H1 (cell line): ENCODE results near the gene SRSF1. TPM values are rescaled to one million over a fixed set of nuclear protein-coding genes. Genes with fewer than 3 reads are reported as not detected.

Experiments
- CTCF ChIA-PET: fragments of 300-600 bp; sonication (Branson Sonifier 250); formaldehyde crosslinking; loops from one replicate; lab custom pipeline; 2021; ENCODE audit not compliant: partially characterized antibody; lab: Charles Lee
- POLR2A ChIA-PET: fragments of 300-600 bp; sonication (Branson Sonifier 250); formaldehyde crosslinking; loops from one replicate; lab custom pipeline; 2021; ENCODE audit warnings: inconsistent platforms; ENCODE audit not compliant: partially characterized antibody; lab: Charles Lee
- DNase-seq, 2 experiments: peaks; one replicate each; pipeline versions ENCODE4 v3.0.0 to v3.0.0-alpha.2; 2010 to 2022; ENCODE audit warnings: low spot score in 2 of 2, low read depth in 1 of 2, mixed read lengths in 1 of 2
- FAIRE-seq: peaks from 2 replicates; lab custom pipeline; 2011; peaks lifted over from hg19 to GRCh38; lab: Jason Lieb, UNC
- H2AFZ ChIP-seq: 2 replicates; pipeline ENCODE4 v1.8.1; 2012; ENCODE audit warnings: low read length, inconsistent platforms
- H2AK5ac ChIP-seq: 2 replicates; pipeline ENCODE4 v1.6.1; 2013; ENCODE audit warnings: low read depth, low read length
- H2BK120ac ChIP-seq: replicated peaks from 2 replicates; pipeline ENCODE3; 2013; ENCODE audit warnings: low read depth, low read length, inconsistent platforms
- H2BK12ac ChIP-seq: 2 replicates; pipeline ENCODE4 v1.6.1; 2013; ENCODE audit warnings: low read depth, low read length
- H2BK15ac ChIP-seq: 2 replicates; pipeline ENCODE4 v1.6.1; 2013; ENCODE audit warnings: low read length
- H2BK20ac ChIP-seq: 2 replicates; pipeline ENCODE4 v1.6.1; 2013; ENCODE audit warnings: low read length
- H2BK5ac ChIP-seq: 2 replicates; pipeline ENCODE4 v1.6.1; 2013; ENCODE audit warnings: low read depth, low read length
- H3K14ac ChIP-seq: 2 replicates; pipeline ENCODE4 v1.6.1; 2013; ENCODE audit warnings: inconsistent platforms; ENCODE audit not compliant: insufficient read length
- H3K18ac ChIP-seq: 2 replicates; pipeline ENCODE4 v1.6.1; 2013; ENCODE audit warnings: low read length; ENCODE audit errors: extremely low read depth
- H3K23ac ChIP-seq: 2 replicates; pipeline ENCODE4 v1.6.1; 2013; ENCODE audit warnings: inconsistent platforms; ENCODE audit not compliant: insufficient read length
- H3K23me2 ChIP-seq: 2 replicates; pipeline ENCODE4 v1.6.1; 2013; ENCODE audit warnings: low read depth, low read length
- H3K27ac ChIP-seq: 2 replicates; pipeline ENCODE4 v1.6.1; 2011; ENCODE audit warnings: low read depth, low read length, inconsistent platforms
- H3K27me3 ChIP-seq, 4 experiments: replicated peaks in 1 of 4; 1 replicate in 1 of 4; 2 replicates in 3 of 4; pipeline versions ENCODE4 v1.6.1 to v1.8.1; 2011 to 2013; ENCODE audit warnings: low read length in 3 of 4, mild to moderate bottlenecking in 3 of 4, inconsistent platforms in 2 of 4, mixed read lengths in 2 of 4, moderate library complexity in 1 of 4; ENCODE audit not compliant: control insufficient read depth in 3 of 4, insufficient read depth in 3 of 4; ENCODE audit errors: extremely low read depth in 1 of 4
- H3K36me3 ChIP-seq, 4 experiments: 2 replicates each; pipeline versions ENCODE4 v1.6.1 to v1.8.1; 2011 to 2013; ENCODE audit warnings: mild to moderate bottlenecking in 4 of 4, low read length in 3 of 4, moderate library complexity in 2 of 4, control low read depth in 1 of 4, inconsistent platforms in 1 of 4; ENCODE audit not compliant: insufficient read depth in 4 of 4, control insufficient read depth in 2 of 4
- H3K4ac ChIP-seq: replicated peaks from 2 replicates; pipeline ENCODE3; 2013; ENCODE audit warnings: low read length, low read depth, mixed read lengths, inconsistent platforms; ENCODE audit not compliant: insufficient read length
- H3K4me1 ChIP-seq, 4 experiments: replicated peaks in 1 of 4; 1 replicate in 1 of 4; 2 replicates in 3 of 4; pipeline versions ENCODE4 v1.6.1 to v1.8.1; 2011 to 2013; ENCODE audit warnings: low read length in 3 of 4, inconsistent platforms in 2 of 4, mixed read lengths in 1 of 4; ENCODE audit not compliant: insufficient read depth in 4 of 4, control insufficient read depth in 3 of 4
- H3K4me2 ChIP-seq, 2 experiments: 2 replicates each; pipeline versions ENCODE4 v1.6.1 to v1.8.1; 2011 to 2013; ENCODE audit warnings: low read depth in 2 of 2, low read length in 2 of 2, control low read depth in 1 of 2, inconsistent platforms in 1 of 2, mild to moderate bottlenecking in 1 of 2; ENCODE audit not compliant: insufficient read depth in 1 of 2
- H3K4me3 ChIP-seq, 4 experiments: fragments of 200-600, 300-600 bp in 1 of 4; sonication (generic), shearing (Covaris generic), sonication (Bioruptor Twin) in 1 of 4; 2 replicates each; pipeline versions ENCODE4 v1.5.1 to v1.8.1; 2011 to 2016; ENCODE audit warnings: low read length in 4 of 4, low read depth in 3 of 4, control low read depth in 2 of 4, inconsistent platforms in 2 of 4, mild to moderate bottlenecking in 2 of 4, mixed read lengths in 1 of 4, moderate library complexity in 1 of 4; ENCODE audit not compliant: insufficient read depth in 2 of 4; ENCODE audit errors: extremely low read depth in 1 of 4
- H3K56ac ChIP-seq: replicated peaks from 2 replicates; pipeline ENCODE3; 2013; ENCODE audit warnings: low read depth, mild to moderate bottlenecking, mixed read lengths, low read length, inconsistent platforms; ENCODE audit not compliant: insufficient read length
- H3K79me1 ChIP-seq: 2 replicates; pipeline ENCODE4 v1.6.1; 2013; ENCODE audit warnings: low read depth, low read length, control low read depth
- H3K79me2 ChIP-seq, 2 experiments: 2 replicates each; pipeline versions ENCODE4 v1.6.1 to v1.8.1; 2012 to 2013; ENCODE audit warnings: low read length in 2 of 2, mild to moderate bottlenecking in 2 of 2, inconsistent platforms in 1 of 2; ENCODE audit not compliant: insufficient read depth in 2 of 2, control insufficient read depth in 1 of 2
- H3K9ac ChIP-seq, 4 experiments: replicated peaks in 1 of 4; 1 replicate in 1 of 4; 2 replicates in 3 of 4; pipeline versions ENCODE4 v1.6.1 to v1.8.1; 2011 to 2013; ENCODE audit warnings: low read depth in 3 of 4, low read length in 3 of 4, control low read depth in 2 of 4, mild to moderate bottlenecking in 2 of 4, moderate library complexity in 2 of 4, inconsistent platforms in 1 of 4; ENCODE audit errors: extremely low read depth in 1 of 4
- H3K9me3 ChIP-seq, 2 experiments: 2 replicates each; pipeline versions ENCODE4 v1.6.1 to v1.8.1; 2012 to 2013; ENCODE audit warnings: mild to moderate bottlenecking in 2 of 2, moderate library complexity in 2 of 2, control low read depth in 1 of 2, inconsistent platforms in 1 of 2, low read depth in 1 of 2, low read length in 1 of 2, mixed read lengths in 1 of 2; ENCODE audit not compliant: insufficient read depth in 2 of 2
- H4K20me1 ChIP-seq, 2 experiments: replicated peaks in 1 of 2; 2 replicates each; pipeline versions ENCODE3 to v1.8.1; 2011 to 2013; ENCODE audit warnings: inconsistent platforms in 2 of 2, low read length in 2 of 2, mild to moderate bottlenecking in 1 of 2; ENCODE audit not compliant: insufficient read depth in 2 of 2, control insufficient read depth in 1 of 2
- H4K5ac ChIP-seq: 2 replicates; pipeline ENCODE4 v1.6.1; 2013; ENCODE audit warnings: low read length, low read depth, mixed read lengths, inconsistent platforms; ENCODE audit not compliant: insufficient read length
- H4K8ac ChIP-seq: 2 replicates; pipeline ENCODE4 v1.8.0; 2013; ENCODE audit warnings: mild to moderate bottlenecking, moderate library complexity, low read length, inconsistent platforms; ENCODE audit not compliant: insufficient read depth; ENCODE audit errors: extremely low read depth
- H4K91ac ChIP-seq: replicated peaks from 2 replicates; pipeline ENCODE3; 2013; ENCODE audit warnings: low read length, mixed read lengths, inconsistent platforms; ENCODE audit not compliant: insufficient read length
- ASH2L ChIP-seq: fragments of 200-600, 300-600 bp; sonication (generic); IDR thresholded peaks from one replicate; pipeline ENCODE4 v1.7.1; 2017; ENCODE audit warnings: low read length
- JUND ChIP-seq: IDR thresholded peaks from 2 replicates; pipeline ENCODE4 v1.6.1; 2011; ENCODE audit warnings: mild to moderate bottlenecking, improper control_type of control experiment, low read length
- MAFK ChIP-seq: IDR thresholded peaks from 2 replicates; pipeline ENCODE4 v1.6.1; 2012; ENCODE audit warnings: low read depth, mild to moderate bottlenecking, improper control_type of control experiment, low read length
- RAD21 ChIP-seq, 2 experiments: IDR thresholded peaks in 1 of 2; conservative IDR thresholded peaks in 1 of 2; 2 replicates each; pipeline ENCODE4 v1.6.1; 2011; ENCODE audit warnings: low read depth in 2 of 2, low read length in 2 of 2, improper control_type of control experiment in 1 of 2, inconsistent platforms in 1 of 2, mild to moderate bottlenecking in 1 of 2, moderate library complexity in 1 of 2
- RBBP5 ChIP-seq: IDR thresholded peaks from 2 replicates; pipeline ENCODE4 v1.7.1; 2012; ENCODE audit warnings: low read depth, mild to moderate bottlenecking, inconsistent platforms, low read length, moderate library complexity, borderline replicate concordance
- SIN3A ChIP-seq, 2 experiments: IDR thresholded peaks in 1 of 2; conservative IDR thresholded peaks in 1 of 2; 2 replicates each; pipeline ENCODE4 v1.6.1; 2011 to 2012; ENCODE audit warnings: low read length in 2 of 2, improper control_type of control experiment in 1 of 2, low read depth in 1 of 2, mild to moderate bottlenecking in 1 of 2
- SIX5 ChIP-seq: IDR thresholded peaks from 2 replicates; pipeline ENCODE4 v1.6.1; 2011; ENCODE audit warnings: mild to moderate bottlenecking, low read depth, low read length
- WGBS, 2 experiments: shearing (Covaris generic) in 1 of 2; methylation state at CpG; one replicate each; pipeline versions ENCODE4 v1.1.6 to v1.1.7; 2013 to 2015; ENCODE audit warnings: low lambda C conversion rate in 2 of 2, mixed read lengths in 2 of 2, inconsistent platforms in 1 of 2, low coverage in 1 of 2, missing lambda C conversion rate in 1 of 2; ENCODE audit not compliant: insufficient replicate concordance in 2 of 2, insufficient coverage in 1 of 2, insufficient read length in 1 of 2; ENCODE audit errors: extremely low coverage in 1 of 2, missing lambda C conversion rate in 1 of 2; 5-methylcytosine and 5-hydroxymethylcytosine counted together
- polyA plus RNA-seq, 7 experiments: library from polyadenylated mRNA; depleted of rRNA in 3 of 7; stranded (reverse) in 5 of 7; unstranded in 2 of 7; fragments of >200 nt in 5 of 7; fragments of 200-250 nt in 2 of 7; gene quantifications; 1 replicate in 5 of 7; 2 replicates in 1 of 7; 4 replicates in 1 of 7; pipeline versions ENCODE4 v1.2.1 to v1.2.3, GENCODE V29; 2011 to 2013; ENCODE audit warnings: missing spikeins in 2 of 7, mixed read lengths in 2 of 7
- total RNA-seq: library from RNA; stranded (reverse); fragmentation: NEBNext Ultra II Directional; extraction: Animal tissue kit (Norgen Biotek cat#: 25700); gene quantifications from 2 replicates; pipeline ENCODE4 v1.2.1, GENCODE V29; 2021
- TF ChIP-seq, protein P1 (sequence below): IDR thresholded peaks from 2 replicates; pipeline ENCODE4 v1.6.1; 2012; ENCODE audit warnings: inconsistent platforms

Gene SRSF1
- total and polyA plus RNA-seq, 2 of the 8 experiments (the other 6 are each of a cell fraction or from before 2014, with no cell fraction given), result 149 to 429 TPM

- H3K27me3 ChIP-seq, result no peaks in the 10 kb centered on the region
- H2BK15ac ChIP-seq, result no peak overlapping the region
- H3K4me1 ChIP-seq, result peaks cover 0 to 2% (median 0%) of the 10 kb centered on the region in 4 experiments; a peak in 3 of 7 replicates
- H2BK12ac ChIP-seq, result no peak overlapping the region
- H3K4me2 ChIP-seq, result peak overlapping the region; percentile 78 to 81
- DNase-seq, result no peak
- H2BK5ac ChIP-seq, result no peak overlapping the region
- H2BK20ac ChIP-seq, result no peak overlapping the region
- H3K79me2 ChIP-seq, result peaks cover 6 to 50% of the 10 kb centered on the region in 2 experiments
- no peak overlapping the region for H2BK120ac ChIP-seq
- H3K56ac ChIP-seq, result peak overlapping the region; percentile 5
- H3K18ac ChIP-seq, result peak overlapping the region; percentile 75; the same call in 1 of the 2 replicates
- ChIA-PET CTCF (interaction anchor here (1.1 to 3.6 kb wide), 14 partner anchors 8 to 154 kb away, joined by 3 to 35 read pairs (median 5); partner anchors contain the start of gene CUEDC1), POLR2A (interaction anchor here (1.0 to 28.0 kb wide), 12 partner anchors 7 to 183 kb away, joined by 3 to 672 read pairs (median 6); partner anchors contain the start of genes CUEDC1, MRPS23 and SRSF1)
- peaks cover 0 to 15% of the 10 kb centered on the region in 2 experiments for H4K20me1 ChIP-seq
- no peak overlapping the region for H3K4ac ChIP-seq
- H3K79me1 ChIP-seq, result peaks cover 5% of the 10 kb centered on the region; the same call in 1 of the 2 replicates
- H4K5ac ChIP-seq, result peak overlapping the region; percentile 47
- H3K14ac ChIP-seq, result no peak overlapping the region
- no peak for FAIRE-seq
- no peak overlapping the region for H4K8ac ChIP-seq
- H3K23ac ChIP-seq, result no peak overlapping the region
- H3K4me3 ChIP-seq, result peak overlapping the region; percentile 73 to 95 (median 80)
- peak overlapping the region; percentile 51 for H4K91ac ChIP-seq
- no peaks in the 10 kb centered on the region for H3K9me3 ChIP-seq
- H2AK5ac ChIP-seq, result no peak overlapping the region
- H3K9ac ChIP-seq, result peak overlapping the region; percentile 76 to 89 (median 82)
- H3K27ac ChIP-seq, result peak overlapping the region; percentile 70; the same call in 1 of the 2 replicates
- peaks cover 9% of the 10 kb centered on the region for H3K23me2 ChIP-seq
- no peak overlapping the region for H2AFZ ChIP-seq
- WGBS, 2 experiments, result 2% methylated on average over 31 of the region's 38 CpGs; no CpG with 5 or more reads in 1 of the 2 experiments
- H3K36me3 ChIP-seq, result peaks cover 0 to 10% (median 4%) of the 10 kb centered on the region in 4 experiments; a peak in 3 of 8 replicates
- peak; percentile 41 for TF ChIP-seq ASH2L
- TF ChIP-seq, protein P1, sequence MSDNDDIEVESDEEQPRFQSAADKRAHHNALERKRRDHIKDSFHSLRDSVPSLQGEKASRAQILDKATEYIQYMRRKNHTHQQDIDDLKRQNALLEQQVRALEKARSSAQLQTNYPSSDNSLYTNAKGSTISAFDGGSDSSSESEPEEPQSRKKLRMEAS, result 0 out of 2 replicates have a peak, but pooled peaks have one; percentile 18
- TF ChIP-seq MAFK, result no peak
- 0 out of 4 replicates have a peak, but pooled peaks of 1 of the 2 experiments have one; percentile 2 for TF ChIP-seq RAD21 (IDR thresholded peaks at IDR 0.05 in 1 of 2, conservative IDR thresholded peaks at IDR 0.05 in 1 of 2; ENCODE audit: low read depth in 2 of 2, low read length in 2 of 2)
- peak in 1 of 2 experiments; percentile 49; a peak in 2 of 4 replicates for TF ChIP-seq SIN3A (conservative IDR thresholded peaks at IDR 0.05 in 1 of 2, IDR thresholded peaks at IDR 0.05 in 1 of 2; ENCODE audit: low read depth in 1 of 2, low read length in 2 of 2)
- TF ChIP-seq SIX5, result no peak
- peak; percentile 86 for TF ChIP-seq JUND
- 0 out of 2 replicates have a peak, but pooled peaks have one; percentile 33 for TF ChIP-seq RBBP5
Observed at GRCh38 chr17:57986841-57987580, 20.0 kb downstream of the SRSF1 start.
